ENCODE results near the gene ARL17B. TPM values are rescaled to one million over a fixed set of nuclear protein-coding genes. Genes with fewer than 3 reads are reported as not detected.
"Not testable (repeated sequence)": the region's sequence is repeated elsewhere in the genome, so short reads cannot be mapped to it uniquely, and the experiment has no call there.

The ARL17B gene
- total and polyA plus RNA-seq, 8 donors: 2.8 to 11.7 (median 6.2) TPM

DNA sequence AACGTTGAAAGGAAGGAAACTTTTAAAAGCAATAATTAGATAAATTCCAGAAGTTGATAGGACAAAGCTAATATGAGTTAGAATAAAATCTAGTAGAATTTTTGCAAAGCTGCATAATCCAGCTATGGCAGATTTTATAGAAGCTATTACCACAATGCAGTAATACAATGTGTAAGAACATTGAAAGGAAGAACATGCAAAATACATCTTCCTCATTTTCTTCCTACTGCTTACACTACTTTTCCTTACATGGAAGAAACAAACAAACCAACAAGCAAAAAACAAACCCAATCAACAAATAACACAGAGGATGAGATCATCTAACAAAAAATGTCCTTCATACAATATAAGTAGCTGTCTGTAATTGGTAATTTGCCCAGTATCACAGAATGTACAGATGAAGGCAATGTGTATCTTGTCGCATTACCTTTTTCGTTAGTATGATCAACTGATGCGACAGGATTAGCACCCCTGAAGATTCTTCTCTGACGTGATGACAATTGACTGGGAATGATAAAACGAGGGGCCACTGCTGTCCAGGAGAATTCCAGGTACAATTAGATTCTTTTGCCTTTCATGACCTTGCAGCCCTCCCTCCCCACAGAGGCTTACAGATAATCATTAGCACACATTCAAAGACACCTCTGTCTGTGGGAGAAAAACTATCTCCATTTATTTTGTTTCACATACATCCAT is 87.9 kb downstream of the ARL17B start:
- Histone ChIP-seq H3K4me3 (no peak overlapping the region), H3K27ac (no peak overlapping the region), H3K4me1 (peaks cover 5 to 9% (median 6%) of the 10 kb centered on the region in 3 donors), H3K27me3 (no peaks in the 10 kb centered on the region), H3K36me3 (no peaks in the 10 kb centered on the region), H3K9me3 (no peaks in the 10 kb centered on the region)
- WGBS, 2 donors: 67 to 74% methylated on average over 6 of the region's 6 CpGs
- TF ChIP-seq, protein P1, sequence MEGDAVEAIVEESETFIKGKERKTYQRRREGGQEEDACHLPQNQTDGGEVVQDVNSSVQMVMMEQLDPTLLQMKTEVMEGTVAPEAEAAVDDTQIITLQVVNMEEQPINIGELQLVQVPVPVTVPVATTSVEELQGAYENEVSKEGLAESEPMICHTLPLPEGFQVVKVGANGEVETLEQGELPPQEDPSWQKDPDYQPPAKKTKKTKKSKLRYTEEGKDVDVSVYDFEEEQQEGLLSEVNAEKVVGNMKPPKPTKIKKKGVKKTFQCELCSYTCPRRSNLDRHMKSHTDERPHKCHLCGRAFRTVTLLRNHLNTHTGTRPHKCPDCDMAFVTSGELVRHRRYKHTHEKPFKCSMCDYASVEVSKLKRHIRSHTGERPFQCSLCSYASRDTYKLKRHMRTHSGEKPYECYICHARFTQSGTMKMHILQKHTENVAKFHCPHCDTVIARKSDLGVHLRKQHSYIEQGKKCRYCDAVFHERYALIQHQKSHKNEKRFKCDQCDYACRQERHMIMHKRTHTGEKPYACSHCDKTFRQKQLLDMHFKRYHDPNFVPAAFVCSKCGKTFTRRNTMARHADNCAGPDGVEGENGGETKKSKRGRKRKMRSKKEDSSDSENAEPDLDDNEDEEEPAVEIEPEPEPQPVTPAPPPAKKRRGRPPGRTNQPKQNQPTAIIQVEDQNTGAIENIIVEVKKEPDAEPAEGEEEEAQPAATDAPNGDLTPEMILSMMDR (IDR thresholded peaks at IDR 0.05): no peak
- no peak for DNase-seq
- intact Hi-C loops (cut with DNase I): no loop called here
- no peak for ATAC-seq
- no peak for FAIRE-seq

- no peaks in the 10 kb centered on the region for H3K36me3 ChIP-seq
- FAIRE-seq (no peak), ATAC-seq (no peak), DNase-seq (peak in 2 of 6 donors; percentile 10 to 11)
- 22 to 29% methylated on average over 5 of the region's 5 CpGs for WGBS, 2 donors
- peaks cover 5 to 13% (median 6%) of the 10 kb centered on the region in 3 donors for H3K4me1 ChIP-seq
- no peaks in the 10 kb centered on the region for H3K27me3 ChIP-seq
- H3K9me3 ChIP-seq: no peaks in the 10 kb centered on the region
- no peak overlapping the region for H3K27ac ChIP-seq
- no peak overlapping the region for H3K4me3 ChIP-seq
- intact Hi-C loops (cut with DNase I): no loop called here
- TF ChIP-seq, protein P1 (IDR thresholded peaks at IDR 0.05): no peak
These were observed 91.5 kb downstream of the ARL17B start for GRCh38 chr17:46270032-46270431.

- no peaks in the 10 kb centered on the region for H3K9me3 ChIP-seq
- no peaks in the 10 kb centered on the region for H3K36me3 ChIP-seq
- ATAC-seq (peak; percentile 86 to 94 (median 92)), FAIRE-seq (no peak), DNase-seq (peak; percentile 77 to 97 (median 90))
- H3K27me3 ChIP-seq: no peaks in the 10 kb centered on the region
- TF ChIP-seq, protein P1 (IDR thresholded peaks at IDR 0.05): no peak
- peak overlapping the region; percentile 56 to 83 (median 78) for H3K4me3 ChIP-seq
- H3K27ac ChIP-seq: peak overlapping the region; percentile 74 to 91 (median 88)
- H3K4me1 ChIP-seq: peaks cover 5 to 13% (median 6%) of the 10 kb centered on the region in 3 donors
- intact Hi-C loops (cut with DNase I): no loop called here
- WGBS, 2 donors: 0 to 1% methylated on average over 79 to 116 of the region's 116 CpGs
These were observed 94.7 kb downstream of the ARL17B start for GRCh38 chr17:46266656-46267544.

- 32 to 34% methylated on average over 21 of the region's 21 CpGs for WGBS, 2 donors
- H3K9me3 ChIP-seq; FAIRE-seq; H3K36me3 ChIP-seq; ATAC-seq; intact Hi-C loops (cut with DNase I); H3K27me3 ChIP-seq: not testable (repeated sequence)
- DNase-seq: peak in 3 of 6 donors; percentile 38 to 40 (median 38)
- H3K4me3 ChIP-seq: peak overlapping the region in 3 of 4 donors; percentile 17 to 83 (median 76)
- H3K4me1 ChIP-seq: peaks cover 5 to 13% (median 6%) of the 10 kb centered on the region in 3 donors
- H3K27ac ChIP-seq: peak overlapping the region; percentile 67 to 91 (median 85)
These were observed 95.4 kb downstream of the ARL17B start for GRCh38 chr17:46266063-46266655.

Data from pancreas (tissue), 10 donors.